Natural killer cell treated with Interleukin-12 subunit alpha and Interleukin-12 subunit beta and Interleukin-15 and Interleukin-18, amount 100 ng/mL, for 72 hours (primary cell): ENCODE measurements around the gene DNAH11. TPM values are rescaled to one million over a fixed set of nuclear protein-coding genes. Genes with fewer than 3 reads are reported as not detected.

Experiments
- ATAC-seq, 2 donors: fragments of 150-1000 bp; cut with Tn5 transposase in 1 of 2; sonication (Bioruptor Pico), chemical (Tn5 transposase) in 1 of 2; 2 replicates each; pipeline ENCODE4 v1.10.0; 2021
- DNase-seq: peaks from one replicate; pipeline ENCODE4 v3.0.0; 2022; ENCODE audit warnings: low spot score
- H3K27ac Mint-ChIP-seq, 2 donors: 1 replicate in 1 of 2; 2 replicates in 1 of 2; pipeline ENCODE4 v1.8.0; 2022; ENCODE audit warnings: mixed read lengths in 2 of 2, mild to moderate bottlenecking in 1 of 2, moderate library complexity in 1 of 2
- H3K27me3 Mint-ChIP-seq, 2 donors: 1 replicate in 1 of 2; 2 replicates in 1 of 2; pipeline ENCODE4 v1.8.0; 2022; ENCODE audit warnings: mixed read lengths in 2 of 2
- H3K36me3 Mint-ChIP-seq: one replicate; pipeline ENCODE4 v1.8.0; 2022; ENCODE audit warnings: mixed read lengths
- H3K4me1 Mint-ChIP-seq, 2 donors: 1 replicate in 1 of 2; 2 replicates in 1 of 2; pipeline ENCODE4 v1.8.0; 2022; ENCODE audit warnings: low read depth in 2 of 2, mixed read lengths in 2 of 2, mild to moderate bottlenecking in 1 of 2
- H3K4me3 Mint-ChIP-seq: one replicate; pipeline ENCODE4 v1.8.0; 2022; ENCODE audit warnings: mixed read lengths
- H3K9me3 Mint-ChIP-seq: 2 replicates; pipeline ENCODE4 v1.8.0; 2022; ENCODE audit warnings: mixed read lengths
- total RNA-seq, 2 donors: library from RNA; stranded (reverse); gene quantifications; one replicate each; pipeline ENCODE4 v1.2.3, GENCODE V29; 2022

Gene DNAH11
- total RNA-seq, 2 donors from 2014 or later = 0.05 to 0.45 TPM

- H3K4me1 Mint-ChIP-seq = no peaks in the 10 kb centered on the region
- peaks cover 13 to 25% of the 10 kb centered on the region in 2 donors for H3K27me3 Mint-ChIP-seq
- H3K9me3 Mint-ChIP-seq = no peaks in the 10 kb centered on the region
- H3K36me3 Mint-ChIP-seq = no peaks in the 10 kb centered on the region
- H3K27ac Mint-ChIP-seq = no peak overlapping the region
- ATAC-seq (no peak), DNase-seq (no peak)
- H3K4me3 Mint-ChIP-seq = no peak overlapping the region
These were observed 221.0 kb downstream of the DNAH11 start for GRCh38 chr7:21763818-21764217.

GRCh38 chr7:21766218-21766617 lies 223.4 kb downstream of the DNAH11 start:
- no peaks in the 10 kb centered on the region for H3K9me3 Mint-ChIP-seq
- no peak overlapping the region for H3K27ac Mint-ChIP-seq

GRCh38 chr7:21767300-21767900 lies 224.6 kb downstream of the DNAH11 start:
- Mint-ChIP-seq H3K36me3 (no peaks in the 10 kb centered on the region), H3K27me3 (peaks cover 17 to 22% of the 10 kb centered on the region in 2 donors), H3K27ac (no peak overlapping the region), H3K4me3 (no peak overlapping the region), H3K9me3 (no peaks in the 10 kb centered on the region), H3K4me1 (no peaks in the 10 kb centered on the region)
- no peak for DNase-seq
- ATAC-seq = no peak

More at GRCh38 chr7:21766218-21766617, 223.4 kb downstream of the DNAH11 start:
- H3K4me1 Mint-ChIP-seq = no peaks in the 10 kb centered on the region
- H3K36me3 Mint-ChIP-seq = no peaks in the 10 kb centered on the region
- ATAC-seq = no peak
- peaks cover 14 to 17% of the 10 kb centered on the region in 2 donors for H3K27me3 Mint-ChIP-seq
- DNase-seq = no peak
- no peak overlapping the region for H3K4me3 Mint-ChIP-seq

GRCh38 chr7:21768279-21768678 lies 225.4 kb downstream of the DNAH11 start:
- no peak overlapping the region for H3K4me3 Mint-ChIP-seq
- ATAC-seq (no peak), DNase-seq (no peak)

GRCh38 chr7:21771266-21771665 lies 228.4 kb downstream of the DNAH11 start:
- Mint-ChIP-seq H3K9me3 (no peaks in the 10 kb centered on the region), H3K4me3 (no peak overlapping the region), H3K4me1 (no peaks in the 10 kb centered on the region), H3K36me3 (no peaks in the 10 kb centered on the region), H3K27ac (no peak overlapping the region), H3K27me3 (peaks cover 20 to 39% of the 10 kb centered on the region in 2 donors)
- ATAC-seq (no peak), DNase-seq (no peak)

More at GRCh38 chr7:21768279-21768678, 225.4 kb downstream of the DNAH11 start:
- Mint-ChIP-seq H3K27ac (no peak overlapping the region), H3K36me3 (no peaks in the 10 kb centered on the region), H3K27me3 (peaks cover 22 to 28% of the 10 kb centered on the region in 2 donors), H3K4me1 (no peaks in the 10 kb centered on the region), H3K9me3 (no peaks in the 10 kb centered on the region)

GRCh38 chr7:21771906-21772610 lies 229.2 kb downstream of the DNAH11 start:
- H3K4me3 Mint-ChIP-seq = no peak overlapping the region
- no peaks in the 10 kb centered on the region for H3K4me1 Mint-ChIP-seq
- no peaks in the 10 kb centered on the region for H3K9me3 Mint-ChIP-seq
- no peaks in the 10 kb centered on the region for H3K36me3 Mint-ChIP-seq
- no peak for ATAC-seq
- no peak overlapping the region for H3K27ac Mint-ChIP-seq
- no peak for DNase-seq
- H3K27me3 Mint-ChIP-seq = peaks cover 20 to 39% of the 10 kb centered on the region in 2 donors

- Mint-ChIP-seq H3K27me3 (peaks cover 23 to 34% of the 10 kb centered on the region in 2 donors), H3K36me3 (no peaks in the 10 kb centered on the region), H3K9me3 (no peaks in the 10 kb centered on the region), H3K27ac (no peak overlapping the region), H3K4me1 (no peaks in the 10 kb centered on the region), H3K4me3 (no peak overlapping the region)
- no peak for ATAC-seq
- no peak for DNase-seq
These were observed 230.5 kb downstream of the DNAH11 start for GRCh38 chr7:21773326-21773725.

GRCh38 chr7:21777921-21778320 lies 235.1 kb downstream of the DNAH11 start:
- DNase-seq (no peak), ATAC-seq (no peak)
- no peaks in the 10 kb centered on the region for H3K36me3 Mint-ChIP-seq
- H3K4me3 Mint-ChIP-seq = no peak overlapping the region
- peaks cover 19 to 26% of the 10 kb centered on the region in 2 donors for H3K27me3 Mint-ChIP-seq
- no peaks in the 10 kb centered on the region for H3K4me1 Mint-ChIP-seq
- no peaks in the 10 kb centered on the region for H3K9me3 Mint-ChIP-seq
- no peak overlapping the region for H3K27ac Mint-ChIP-seq

GRCh38 chr7:21778953-21779352 lies 236.1 kb downstream of the DNAH11 start:
- Mint-ChIP-seq H3K9me3 (no peaks in the 10 kb centered on the region), H3K4me3 (no peak overlapping the region), H3K36me3 (no peaks in the 10 kb centered on the region), H3K27me3 (peaks cover 15 to 21% of the 10 kb centered on the region in 2 donors), H3K27ac (no peak overlapping the region), H3K4me1 (no peaks in the 10 kb centered on the region)
- ATAC-seq (no peak), DNase-seq (no peak)

GRCh38 chr7:21782996-21783395 lies 240.2 kb downstream of the DNAH11 start:
- no peak overlapping the region for H3K27ac Mint-ChIP-seq
- H3K27me3 Mint-ChIP-seq = peaks cover 3 to 19% of the 10 kb centered on the region in 2 donors
- ATAC-seq (no peak), DNase-seq (no peak)
- no peaks in the 10 kb centered on the region for H3K36me3 Mint-ChIP-seq
- no peaks in the 10 kb centered on the region for H3K9me3 Mint-ChIP-seq
- H3K4me1 Mint-ChIP-seq = no peaks in the 10 kb centered on the region
- H3K4me3 Mint-ChIP-seq = no peak overlapping the region

GRCh38 chr7:21784989-21785388 lies 242.2 kb downstream of the DNAH11 start:
- Mint-ChIP-seq H3K27me3 (peaks cover 10 to 18% of the 10 kb centered on the region in 2 donors), H3K36me3 (no peaks in the 10 kb centered on the region), H3K4me1 (no peaks in the 10 kb centered on the region), H3K27ac (no peak overlapping the region), H3K4me3 (no peak overlapping the region), H3K9me3 (no peaks in the 10 kb centered on the region)
- ATAC-seq = no peak
- DNase-seq = no peak

- Mint-ChIP-seq H3K4me3 (no peak overlapping the region), H3K4me1 (no peaks in the 10 kb centered on the region), H3K9me3 (no peaks in the 10 kb centered on the region), H3K27ac (no peak overlapping the region), H3K36me3 (no peaks in the 10 kb centered on the region), H3K27me3 (peaks cover 14 to 54% of the 10 kb centered on the region in 2 donors)
- DNase-seq (no peak), ATAC-seq (no peak)
These were observed 263.0 kb downstream of the DNAH11 start for GRCh38 chr7:21805791-21806190.

GRCh38 chr7:21806388-21806787 lies 263.5 kb downstream of the DNAH11 start:
- no peak for ATAC-seq
- no peaks in the 10 kb centered on the region for H3K9me3 Mint-ChIP-seq
- H3K4me3 Mint-ChIP-seq = no peak overlapping the region
- no peak overlapping the region for H3K27ac Mint-ChIP-seq
- H3K36me3 Mint-ChIP-seq = no peaks in the 10 kb centered on the region
- H3K4me1 Mint-ChIP-seq = no peaks in the 10 kb centered on the region
- no peak for DNase-seq
- peaks cover 14 to 49% of the 10 kb centered on the region in 2 donors for H3K27me3 Mint-ChIP-seq

- ATAC-seq = no peak
- H3K36me3 Mint-ChIP-seq = no peaks in the 10 kb centered on the region
These were observed 276.2 kb downstream of the DNAH11 start for GRCh38 chr7:21819048-21819447.

More at GRCh38 chr7:21819048-21819447, 276.2 kb downstream of the DNAH11 start:
- Mint-ChIP-seq H3K9me3 (no peaks in the 10 kb centered on the region), H3K27ac (no peak overlapping the region), H3K27me3 (peaks cover 9 to 43% of the 10 kb centered on the region in 2 donors), H3K4me3 (no peak overlapping the region), H3K4me1 (no peaks in the 10 kb centered on the region)
- DNase-seq = no peak
